Heart right ventricle (tissue), 16 donors: ENCODE data around the gene NUP205. TPM values are rescaled to one million over a fixed set of nuclear protein-coding genes. Genes with fewer than 3 reads are reported as not detected.

ENCODE experiments used
- ATAC-seq, 8 donors: fragments of 200-7000 bp; cut with Tn5 transposase; one replicate each; pipeline ENCODE4 v1.9.1; 2020; ENCODE audit warnings: mild to moderate bottlenecking in 8 of 8, moderate library complexity in 8 of 8, moderate number of reproducible peaks in 1 of 8
- DNase-seq, 2 donors: peaks; one replicate each; pipeline ENCODE4 v3.0.0-alpha.2; 2020
- H3K27ac ChIP-seq, 10 donors: fragments of 200-600 bp; sonication (generic) in 2 of 10; one replicate each; pipeline versions ENCODE4 v1.5.0 to v1.8.0; 2020 to 2022; ENCODE audit warnings: mild to moderate bottlenecking in 3 of 10
- H3K27me3 ChIP-seq, 7 donors: fragments of 200-600 bp; one replicate each; pipeline ENCODE4 v1.8.0; 2021 to 2022; ENCODE audit warnings: mild to moderate bottlenecking in 2 of 7
- H3K36me3 ChIP-seq, 9 donors: fragments of 200-600 bp; sonication (generic) in 1 of 9; one replicate each; pipeline versions ENCODE4 v1.5.0 to v1.8.0; 2020 to 2022; ENCODE audit warnings: mild to moderate bottlenecking in 2 of 9
- H3K4me1 ChIP-seq, 9 donors: fragments of 200-600 bp; sonication (generic) in 1 of 9; one replicate each; pipeline versions ENCODE4 v1.5.0 to v1.8.0; 2020 to 2022; ENCODE audit warnings: mild to moderate bottlenecking in 4 of 9
- H3K4me3 ChIP-seq, 10 donors: fragments of 200-600 bp; sonication (generic) in 2 of 10; one replicate each; pipeline versions ENCODE4 v1.5.0 to v1.8.0; 2020 to 2022; ENCODE audit warnings: mild to moderate bottlenecking in 7 of 10, moderate library complexity in 2 of 10
- H3K9me3 ChIP-seq, 11 donors: fragments of 200-600 bp in 10 of 11; sonication (generic) in 2 of 11; one replicate each; pipeline versions ENCODE4 v1.5.0 to v1.8.0; 2013 to 2022; ENCODE audit warnings: mild to moderate bottlenecking in 2 of 11, control low read depth in 1 of 11, moderate library complexity in 1 of 11
- WGBS, 2 donors: extraction: QIAGEN DNeasy Blood & Tissue Kit; methylation state at CpG; one replicate each; pipeline ENCODE4 v1.1.7; 2013; ENCODE audit warnings: inconsistent platforms in 1 of 2; 5-methylcytosine and 5-hydroxymethylcytosine counted together
- intact Hi-C, 10 donors: fragments of 100-400 bp; cut with DNase I; formaldehyde crosslinking; loops; one replicate each; pipeline versions ENCODE4 v1.11.1 to v1.14.2; 2022
- polyA plus RNA-seq, 2 donors: library from polyadenylated mRNA; stranded (reverse); fragments of 200-250 nt; gene quantifications; one replicate each; pipeline ENCODE4 v1.2.3, GENCODE V29; 2013
- total RNA-seq, 10 donors: library from RNA; stranded (reverse); fragmentation: NEBNext Ultra II Directional in 3 of 10; extraction: Animal tissue kit (Norgen Biotek cat#: 25700) in 3 of 10; gene quantifications; one replicate each; pipeline versions ENCODE4 v1.2.1 to v1.2.4, GENCODE V29; 2021 to 2023
- TF ChIP-seq, protein P1 (sequence below), 9 donors: fragments of 200-600 bp; sonication (generic) in 2 of 9; IDR thresholded peaks; one replicate each; pipeline versions ENCODE4 v1.5.0 to v1.8.0; 2021 to 2022; ENCODE audit warnings: antibody characterized with exemption in 9 of 9, mild to moderate bottlenecking in 5 of 9, moderate library complexity in 1 of 9
- donor health status: Arrhythmogenic right ventricular cardiomyopathy.
- donor health status: ischemic (EF 13 %, LVEDD 7.1; RV severe dilation, severe dysfunction).
- donor health status: healthy with polysubstance abuse.
- donor health status: DM: no; HTN: yes; CAD: no.
- donor health status: DM: no; HTN: no; CAD: no.
- donor health status: ischemic (EF 25% LVEDD 6.9; RV normal size, moderate dysfunction).
- donor health status: ischemic (EF 25% LVEDD 5.7; RV mildly dilated, moderate dysfunction).
- donor health status: healthy.
- donor health status: DM: yes; HTN: yes; CAD: no.
- donor health status: Ischemic cardiomyopathy.
- donor health status: ischemic (EF 35%, LVEDD 5.7; RV mildly dilated, moderate dysfunction).
- donor health status: nonischemic (EF 11% LVEDD 7.7; RV severe dilation, severe dysfunction).
- donor health status: DM: yes; HTN: yes; CAD: no.
- donor health status: PGD.
- donor health status: ischemic (EF 29% LVEDD 5.4; RV normal size, mild dysfunction).
- donor health status: nonischemic (EF 23%, LVEDD 6.1; RV moderate dilation, normal function).

NUP205 gene
- total and polyA plus RNA-seq, 12 donors: 11.6 to 23.6 (median 14.1) TPM

DNA sequence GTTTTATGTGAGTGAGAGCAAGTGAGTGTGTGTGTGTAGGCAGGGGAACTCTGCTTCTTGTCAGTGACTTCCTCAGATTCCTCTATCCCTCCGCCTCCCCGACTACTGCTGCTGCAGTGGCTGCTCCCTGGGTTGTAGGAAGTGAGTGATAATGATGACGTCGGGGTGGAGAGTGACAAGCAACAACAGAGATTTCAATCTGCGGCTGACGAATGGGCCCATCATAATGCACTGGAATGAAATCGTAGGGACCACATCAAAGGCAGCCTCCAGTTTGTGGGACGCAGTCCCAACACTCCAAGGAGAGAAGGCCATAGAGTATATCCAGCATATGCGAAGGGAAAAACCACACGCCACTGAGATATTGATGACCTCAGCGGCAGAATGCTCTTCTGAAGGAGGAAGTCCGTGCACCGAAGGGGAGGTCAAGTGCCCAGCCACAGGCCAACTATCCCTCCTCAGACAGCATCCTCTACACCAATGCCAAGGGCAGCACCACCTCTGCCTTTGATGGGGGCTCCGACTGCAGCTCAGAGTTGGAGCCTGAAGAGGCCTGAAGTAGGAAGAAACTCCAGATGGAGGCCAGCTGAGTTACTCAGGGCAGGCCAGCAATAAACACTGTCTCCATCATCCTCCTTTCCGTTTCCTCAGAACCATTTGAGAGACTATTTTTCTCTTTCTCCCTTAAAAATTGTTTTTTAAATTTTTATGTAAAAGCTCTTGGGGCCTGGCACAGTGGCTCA, 93.3 kb downstream of the NUP205 start:
- WGBS, 2 donors: 62 to 69% methylated on average over 15 of the region's 15 CpGs
- DNase-seq (no peak), ATAC-seq (peak in 7 of 8 donors; percentile 35 to 55 (median 39))
- Histone ChIP-seq H3K36me3 (peaks cover 0 to 41% (median 3%) of the 10 kb centered on the region in 9 donors), H3K27ac (peak overlapping the region in 1 of 10 donors; percentile 22), H3K4me3 (no peak overlapping the region), H3K9me3 (no peaks in the 10 kb centered on the region), H3K4me1 (no peaks in the 10 kb centered on the region), H3K27me3 (no peaks in the 10 kb centered on the region)
- TF ChIP-seq, protein P1, sequence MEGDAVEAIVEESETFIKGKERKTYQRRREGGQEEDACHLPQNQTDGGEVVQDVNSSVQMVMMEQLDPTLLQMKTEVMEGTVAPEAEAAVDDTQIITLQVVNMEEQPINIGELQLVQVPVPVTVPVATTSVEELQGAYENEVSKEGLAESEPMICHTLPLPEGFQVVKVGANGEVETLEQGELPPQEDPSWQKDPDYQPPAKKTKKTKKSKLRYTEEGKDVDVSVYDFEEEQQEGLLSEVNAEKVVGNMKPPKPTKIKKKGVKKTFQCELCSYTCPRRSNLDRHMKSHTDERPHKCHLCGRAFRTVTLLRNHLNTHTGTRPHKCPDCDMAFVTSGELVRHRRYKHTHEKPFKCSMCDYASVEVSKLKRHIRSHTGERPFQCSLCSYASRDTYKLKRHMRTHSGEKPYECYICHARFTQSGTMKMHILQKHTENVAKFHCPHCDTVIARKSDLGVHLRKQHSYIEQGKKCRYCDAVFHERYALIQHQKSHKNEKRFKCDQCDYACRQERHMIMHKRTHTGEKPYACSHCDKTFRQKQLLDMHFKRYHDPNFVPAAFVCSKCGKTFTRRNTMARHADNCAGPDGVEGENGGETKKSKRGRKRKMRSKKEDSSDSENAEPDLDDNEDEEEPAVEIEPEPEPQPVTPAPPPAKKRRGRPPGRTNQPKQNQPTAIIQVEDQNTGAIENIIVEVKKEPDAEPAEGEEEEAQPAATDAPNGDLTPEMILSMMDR (IDR thresholded peaks at IDR 0.05): no peak
- intact Hi-C loops: no loop called here

DNA sequence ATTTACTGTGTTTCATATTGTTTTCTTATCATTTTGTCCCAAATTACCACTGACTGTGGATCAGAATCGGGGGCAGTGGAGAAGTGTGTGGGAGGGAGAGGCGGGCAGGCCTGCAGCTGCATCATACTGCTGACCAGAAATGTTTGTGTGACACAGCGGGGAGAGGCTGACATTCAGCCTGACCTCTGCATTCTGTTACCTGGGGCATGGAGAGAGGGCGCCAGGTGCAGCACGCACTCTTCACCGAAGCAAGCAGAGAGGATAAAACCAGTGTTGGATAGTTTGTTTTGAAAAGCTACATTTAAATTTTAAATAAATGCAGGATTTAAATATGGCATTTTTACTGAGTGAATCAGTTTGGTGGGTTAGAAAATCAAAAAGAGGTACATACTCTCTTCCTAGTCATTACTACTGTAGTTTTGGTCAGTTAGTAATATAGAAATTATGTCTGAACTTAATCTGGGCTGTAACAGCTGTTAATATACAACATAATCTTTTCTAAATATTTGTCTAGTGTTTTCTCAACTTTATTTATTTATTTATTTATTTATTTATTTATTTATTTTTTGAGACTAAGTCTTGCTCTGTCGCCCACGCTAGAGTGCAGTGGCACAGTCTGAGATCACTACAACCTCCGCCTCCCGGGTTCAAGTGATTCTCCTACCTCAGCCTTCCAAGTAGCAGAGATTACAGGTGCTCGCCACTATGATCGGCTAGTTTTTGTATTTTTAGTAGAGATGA, 95.8 kb downstream of the NUP205 start:
- 92% methylated on average over 12 of the region's 12 CpGs for WGBS, 2 donors
- Histone ChIP-seq H3K27ac (no peak overlapping the region), H3K36me3 (peaks cover 0 to 16% (median 3%) of the 10 kb centered on the region in 9 donors), H3K27me3 (no peaks in the 10 kb centered on the region), H3K4me1 (no peaks in the 10 kb centered on the region), H3K4me3 (no peak overlapping the region), H3K9me3 (no peaks in the 10 kb centered on the region)
- no peak for DNase-seq
- ATAC-seq: no peak
- TF ChIP-seq, protein P1 (IDR thresholded peaks at IDR 0.05): no peak
- intact Hi-C loops: no loop called here

DNA sequence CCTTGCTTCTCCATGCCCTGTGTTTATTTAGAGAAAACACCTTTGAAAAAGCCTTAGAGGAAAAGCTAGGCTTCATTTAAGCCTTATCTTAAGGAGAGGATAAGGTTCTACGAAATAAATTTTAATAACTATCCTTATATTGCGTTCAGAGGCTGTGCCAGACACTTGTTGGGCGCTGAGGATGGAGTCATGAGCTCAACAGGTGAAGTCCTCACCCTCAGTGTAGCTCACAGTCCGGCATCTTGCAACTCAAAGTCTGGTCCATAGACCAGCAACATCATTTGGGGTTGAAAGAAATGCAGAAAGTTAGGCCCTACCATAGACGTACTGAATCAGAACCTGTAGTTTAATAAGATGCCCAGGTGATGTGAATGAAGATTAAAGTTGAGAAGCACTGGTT, 100.8 kb downstream of the NUP205 start:
- no peaks in the 10 kb centered on the region for H3K36me3 ChIP-seq
- no peaks in the 10 kb centered on the region for H3K9me3 ChIP-seq
- no peaks in the 10 kb centered on the region for H3K27me3 ChIP-seq
- no peak for ATAC-seq
- 91 to 96% methylated on average over 5 of the region's 5 CpGs for WGBS, 2 donors
- no peak overlapping the region for H3K27ac ChIP-seq
- TF ChIP-seq, protein P1 (IDR thresholded peaks at IDR 0.05): no peak
- intact Hi-C loops: no loop called here
- peaks cover 2 to 20% (median 7%) of the 10 kb centered on the region in 9 donors for H3K4me1 ChIP-seq
- DNase-seq: no peak
- H3K4me3 ChIP-seq: no peak overlapping the region

DNA sequence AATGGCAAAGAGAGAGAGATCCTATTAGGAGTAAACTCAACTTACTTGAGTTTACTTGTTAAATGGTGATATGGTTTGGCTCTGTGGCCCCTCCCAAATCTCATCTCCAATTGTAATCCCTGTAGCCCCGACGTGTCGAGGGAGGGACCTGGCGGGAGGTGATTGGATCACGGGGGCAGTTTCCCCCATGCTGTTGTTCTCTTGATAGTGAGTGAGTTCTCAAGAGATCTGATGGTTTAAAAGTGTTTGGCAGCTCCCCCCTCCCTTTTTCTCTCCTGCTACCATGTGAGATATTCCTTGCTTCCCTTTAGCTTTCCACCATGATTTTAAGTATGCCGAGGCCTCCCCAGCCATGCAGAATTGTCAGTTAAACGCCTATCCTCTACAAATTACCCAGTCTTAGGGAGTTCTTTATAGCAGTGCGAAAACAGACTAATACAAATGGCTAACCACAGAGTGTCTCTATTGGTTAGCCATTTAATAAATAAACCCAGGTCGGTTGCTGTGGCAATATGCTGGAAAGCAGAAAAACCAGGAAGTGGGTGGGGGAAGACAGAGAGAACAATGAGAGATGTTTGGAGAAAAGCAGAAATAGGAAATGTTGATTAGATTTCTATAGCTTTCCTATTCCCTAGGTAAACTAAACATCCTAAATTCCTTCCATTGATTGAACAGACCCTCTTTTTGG, 101.6 kb downstream of the NUP205 start:
- H3K9me3 ChIP-seq: no peaks in the 10 kb centered on the region
- H3K27me3 ChIP-seq: no peaks in the 10 kb centered on the region
- H3K4me1 ChIP-seq: peaks cover 3 to 28% (median 14%) of the 10 kb centered on the region in 9 donors
- intact Hi-C loops: no loop called here
- TF ChIP-seq, protein P1 (IDR thresholded peaks at IDR 0.05): no peak
- H3K4me3 ChIP-seq: no peak overlapping the region
- ATAC-seq (no peak), DNase-seq (no peak)
- H3K27ac ChIP-seq: no peak overlapping the region
- 70 to 75% methylated on average over 9 of the region's 9 CpGs for WGBS, 2 donors
- H3K36me3 ChIP-seq: no peaks in the 10 kb centered on the region
